Liver (tissue), 9 donors: Measurements from ENCODE around the gene TMEM44. TPM values are rescaled to one million over a fixed set of nuclear protein-coding genes. Genes with fewer than 3 reads are reported as not detected.

Experiments used
- DNase-seq: peaks from one replicate; pipeline ENCODE4 v3.0.0-alpha.2; 2017; ENCODE audit warnings: low spot score
- H3K27ac ChIP-seq, 2 donors: one replicate each; pipeline ENCODE4 v1.7.0; 2013; ENCODE audit warnings: inconsistent platforms in 2 of 2, low read length in 2 of 2, control low read depth in 1 of 2, low read depth in 1 of 2, mild to moderate bottlenecking in 1 of 2
- H3K27me3 ChIP-seq, 4 donors: one replicate each; pipeline versions ENCODE4 v1.6.1 to v1.7.0; 2013; ENCODE audit warnings: low read length in 3 of 4, inconsistent platforms in 1 of 4, mild to moderate bottlenecking in 1 of 4, moderate library complexity in 1 of 4; ENCODE audit not compliant: control insufficient read depth in 4 of 4, insufficient read depth in 4 of 4
- H3K36me3 ChIP-seq, 4 donors: one replicate each; pipeline versions ENCODE4 v1.6.1 to v1.7.0; 2013; ENCODE audit warnings: low read length in 3 of 4, mild to moderate bottlenecking in 3 of 4, low read depth in 1 of 4, moderate library complexity in 1 of 4; ENCODE audit not compliant: control insufficient read depth in 4 of 4, insufficient read depth in 3 of 4
- H3K4me1 ChIP-seq, 4 donors: one replicate each; pipeline versions ENCODE4 v1.6.1 to v1.7.0; 2013; ENCODE audit warnings: low read length in 3 of 4, mild to moderate bottlenecking in 3 of 4, moderate library complexity in 1 of 4; ENCODE audit not compliant: control insufficient read depth in 4 of 4, insufficient read depth in 4 of 4
- H3K4me3 ChIP-seq, 3 donors: one replicate each; pipeline versions ENCODE4 v1.6.1 to v1.7.0; 2013; ENCODE audit warnings: low read length in 3 of 3, control low read depth in 1 of 3, low read depth in 1 of 3, mild to moderate bottlenecking in 1 of 3
- H3K9ac ChIP-seq, 2 donors: one replicate each; pipeline ENCODE4 v1.7.0; 2013; ENCODE audit warnings: low read length in 2 of 2, mild to moderate bottlenecking in 2 of 2, moderate library complexity in 2 of 2, control low read depth in 1 of 2, low read depth in 1 of 2
- H3K9me3 ChIP-seq, 4 donors: one replicate each; pipeline versions ENCODE4 v1.6.1 to v1.7.0; 2013; ENCODE audit warnings: low read length in 3 of 4; ENCODE audit not compliant: control insufficient read depth in 4 of 4
- FOXA2 ChIP-seq: IDR thresholded peaks from 2 replicates; pipeline ENCODE4 v1.6.1; 2016; ENCODE audit warnings: antibody characterized with exemption
- GABPA ChIP-seq, 2 donors: IDR thresholded peaks in 1 of 2; conservative IDR thresholded peaks in 1 of 2; 2 replicates each; pipeline ENCODE4 v1.6.1; 2016; ENCODE audit warnings: antibody characterized with exemption in 2 of 2, mild to moderate bottlenecking in 1 of 2, moderate library complexity in 1 of 2
- HNF4A ChIP-seq, 2 donors: conservative IDR thresholded peaks; 2 replicates each; pipeline ENCODE4 v1.6.1; 2016; ENCODE audit warnings: antibody characterized with exemption in 2 of 2, mild to moderate bottlenecking in 2 of 2
- HNF4G ChIP-seq: IDR thresholded peaks from 2 replicates; pipeline ENCODE4 v1.6.1; 2016; ENCODE audit warnings: antibody characterized with exemption
- JUND ChIP-seq, 2 donors: IDR thresholded peaks; 2 replicates each; pipeline ENCODE4 v1.6.1; 2016; ENCODE audit warnings: antibody characterized with exemption in 2 of 2
- NR2F2 ChIP-seq: IDR thresholded peaks from 2 replicates; pipeline ENCODE4 v1.6.1; 2016; ENCODE audit warnings: antibody characterized with exemption
- RAD21 ChIP-seq, 2 donors: IDR thresholded peaks; 2 replicates each; pipeline ENCODE4 v1.6.1; 2016; ENCODE audit warnings: antibody characterized with exemption in 2 of 2, mild to moderate bottlenecking in 2 of 2
- RXRA ChIP-seq, 2 donors: IDR thresholded peaks; 2 replicates each; pipeline ENCODE4 v1.6.1; 2017 to 2018; ENCODE audit warnings: antibody characterized with exemption in 2 of 2, mild to moderate bottlenecking in 1 of 2
- SP1 ChIP-seq: IDR thresholded peaks from 2 replicates; pipeline ENCODE4 v1.6.1; 2018; ENCODE audit warnings: antibody characterized with exemption, mild to moderate bottlenecking
- TAF1 ChIP-seq: conservative IDR thresholded peaks from 2 replicates; pipeline ENCODE4 v1.6.1; 2016; ENCODE audit warnings: antibody characterized with exemption, mild to moderate bottlenecking
- WGBS: extraction: QIAGEN DNeasy Blood & Tissue Kit; methylation state at CpG from one replicate; pipeline ENCODE4 v1.1.7; 2013; 5-methylcytosine and 5-hydroxymethylcytosine counted together
- polyA plus RNA-seq, 2 donors: library from polyadenylated mRNA; stranded (reverse) in 1 of 2; unstranded in 1 of 2; fragments of 200-250 nt in 1 of 2; fragments of >200 nt in 1 of 2; fragmentation: Nextera tagmentation in 1 of 2; extraction: Ambion mirVana in 1 of 2; gene quantifications; one replicate each; pipeline versions ENCODE4 v1.2.1 to v1.2.3, GENCODE V29; 2013 to 2015
- total RNA-seq, 2 donors: library from RNA; depleted of rRNA; stranded (reverse); fragments of >200 nt; gene quantifications; one replicate each; pipeline ENCODE4 v1.2.3, GENCODE V29; 2014
- TF ChIP-seq, protein P1 (sequence below): fragments of 150-350 bp; IDR thresholded peaks from 2 replicates; pipeline ENCODE4 v1.5.1; 2017; ENCODE audit warnings: improper control_type of control experiment, low read depth, low read length; ENCODE audit not compliant: missing input control
- TF ChIP-seq, protein P2 (sequence below): IDR thresholded peaks from 2 replicates; pipeline ENCODE4 v1.6.1; 2016; ENCODE audit warnings: antibody characterized with exemption
- TF ChIP-seq, protein P3 (sequence below): IDR thresholded peaks from 2 replicates; pipeline ENCODE4 v1.6.1; 2016; ENCODE audit warnings: antibody characterized with exemption
- donor health status: healthy.
- donor health status: healthy.
- donor health status: healthy.
- donor health status: healthy.
- donor health status: healthy.

Gene TMEM44
- total and polyA plus RNA-seq, 4 donors: 1.8 to 5.0 (median 3.2) TPM

DNA sequence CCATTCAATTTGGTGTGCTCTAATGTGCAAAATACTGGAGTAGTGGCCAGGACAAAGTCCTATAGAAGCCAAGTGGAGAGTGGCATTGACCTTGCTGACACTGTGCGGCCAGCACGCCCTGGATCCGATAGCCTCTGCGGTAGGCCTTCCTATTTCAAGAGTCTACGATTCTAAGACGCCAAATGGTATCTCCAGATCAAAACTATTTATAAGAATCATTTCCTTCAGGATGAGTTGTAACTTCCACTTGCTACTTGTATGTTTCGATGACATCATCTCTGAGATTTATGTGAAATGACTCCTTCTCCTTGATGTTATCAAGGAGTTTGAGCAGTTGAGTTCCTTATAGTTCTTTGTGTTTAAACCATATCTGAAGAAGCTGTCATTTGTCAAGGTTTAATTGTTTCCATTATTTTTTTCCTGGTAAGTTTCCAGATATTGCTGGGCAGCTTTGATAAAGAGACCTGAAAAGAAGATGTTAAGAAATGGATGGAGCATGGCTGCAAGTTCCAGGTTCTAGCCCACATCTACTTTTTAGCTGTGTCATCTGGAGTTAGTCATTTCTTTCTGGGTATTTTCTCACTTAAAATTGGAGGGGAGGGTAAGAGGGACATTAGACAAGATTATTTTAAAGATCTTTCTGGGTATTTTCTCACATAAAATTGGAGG lies 71.8 kb downstream of the TMEM44 start:
- Histone ChIP-seq H3K4me1 (peaks cover 6 to 25% (median 20%) of the 10 kb centered on the region in 4 donors), H3K27ac (no peak overlapping the region), H3K36me3 (no peaks in the 10 kb centered on the region), H3K27me3 (no peaks in the 10 kb centered on the region), H3K9ac (no peak overlapping the region), H3K4me3 (no peak overlapping the region), H3K9me3 (no peaks in the 10 kb centered on the region)
- WGBS: 39% methylated on average over 7 of the region's 7 CpGs
- TF ChIP-seq NR2F2: peak; percentile 89
- TF ChIP-seq, protein P1, sequence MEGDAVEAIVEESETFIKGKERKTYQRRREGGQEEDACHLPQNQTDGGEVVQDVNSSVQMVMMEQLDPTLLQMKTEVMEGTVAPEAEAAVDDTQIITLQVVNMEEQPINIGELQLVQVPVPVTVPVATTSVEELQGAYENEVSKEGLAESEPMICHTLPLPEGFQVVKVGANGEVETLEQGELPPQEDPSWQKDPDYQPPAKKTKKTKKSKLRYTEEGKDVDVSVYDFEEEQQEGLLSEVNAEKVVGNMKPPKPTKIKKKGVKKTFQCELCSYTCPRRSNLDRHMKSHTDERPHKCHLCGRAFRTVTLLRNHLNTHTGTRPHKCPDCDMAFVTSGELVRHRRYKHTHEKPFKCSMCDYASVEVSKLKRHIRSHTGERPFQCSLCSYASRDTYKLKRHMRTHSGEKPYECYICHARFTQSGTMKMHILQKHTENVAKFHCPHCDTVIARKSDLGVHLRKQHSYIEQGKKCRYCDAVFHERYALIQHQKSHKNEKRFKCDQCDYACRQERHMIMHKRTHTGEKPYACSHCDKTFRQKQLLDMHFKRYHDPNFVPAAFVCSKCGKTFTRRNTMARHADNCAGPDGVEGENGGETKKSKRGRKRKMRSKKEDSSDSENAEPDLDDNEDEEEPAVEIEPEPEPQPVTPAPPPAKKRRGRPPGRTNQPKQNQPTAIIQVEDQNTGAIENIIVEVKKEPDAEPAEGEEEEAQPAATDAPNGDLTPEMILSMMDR: no peak
- TF ChIP-seq SP1: peak; percentile 62
- TF ChIP-seq HNF4A (conservative IDR thresholded peaks at IDR 0.05): peak; percentile 82 to 83
- no peak for TF ChIP-seq GABPA (IDR thresholded peaks at IDR 0.05 in 1 of 2, conservative IDR thresholded peaks at IDR 0.05 in 1 of 2)
- peak in 1 of 2 donors; percentile 53 for TF ChIP-seq JUND (IDR thresholded peaks at IDR 0.05)
- peak; percentile 56 for TF ChIP-seq HNF4G
- peak; percentile 60 to 78 for TF ChIP-seq RXRA (IDR thresholded peaks at IDR 0.05)
- TF ChIP-seq TAF1: no peak
- peak; percentile 24 to 26 for TF ChIP-seq RAD21 (IDR thresholded peaks at IDR 0.05)
- TF ChIP-seq, protein P2, sequence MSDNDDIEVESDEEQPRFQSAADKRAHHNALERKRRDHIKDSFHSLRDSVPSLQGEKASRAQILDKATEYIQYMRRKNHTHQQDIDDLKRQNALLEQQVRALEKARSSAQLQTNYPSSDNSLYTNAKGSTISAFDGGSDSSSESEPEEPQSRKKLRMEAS: peak; percentile 51
- no peak for DNase-seq

DNA sequence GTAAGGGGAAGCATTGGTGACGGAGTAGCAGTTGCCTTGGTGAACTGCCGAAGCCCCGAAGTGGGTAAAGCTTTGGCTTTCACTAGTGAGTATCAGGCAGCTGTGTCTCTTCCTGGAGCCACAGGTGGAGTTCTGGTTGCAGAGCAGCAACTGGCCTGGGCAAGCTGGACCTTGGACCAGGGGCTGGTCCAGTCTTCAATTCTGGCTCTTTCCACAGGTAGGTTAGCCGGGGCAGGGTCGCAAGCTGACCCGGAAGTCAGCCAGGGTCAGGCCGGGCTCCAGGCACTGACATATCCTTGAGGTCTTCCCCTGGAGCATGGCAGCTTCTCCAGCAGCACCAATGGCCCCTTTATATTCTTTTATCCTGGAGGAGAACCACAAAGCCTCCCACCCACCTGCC lies 73.2 kb downstream of the TMEM44 start:
- 55% methylated on average over 7 of the region's 7 CpGs for WGBS
- peak overlapping the region; percentile 33 to 55 for H3K27ac ChIP-seq
- TF ChIP-seq HNF4G (peak; percentile 89), NR2F2 (peak; percentile 47), GABPA (IDR thresholded peaks at IDR 0.05 in 1 of 2, conservative IDR thresholded peaks at IDR 0.05 in 1 of 2) (peak in 1 of 2 donors; percentile 57), SP1 (peak; percentile 92), FOXA2 (no peak), RAD21 (IDR thresholded peaks at IDR 0.05) (peak in 1 of 2 donors; percentile 69), HNF4A (conservative IDR thresholded peaks at IDR 0.05) (peak; percentile 95 to 98), RXRA (IDR thresholded peaks at IDR 0.05) (peak; percentile 79 to 85)
- TF ChIP-seq, protein P1: no peak
- TF ChIP-seq, protein P2: peak; percentile 26
- TF ChIP-seq, protein P3, sequence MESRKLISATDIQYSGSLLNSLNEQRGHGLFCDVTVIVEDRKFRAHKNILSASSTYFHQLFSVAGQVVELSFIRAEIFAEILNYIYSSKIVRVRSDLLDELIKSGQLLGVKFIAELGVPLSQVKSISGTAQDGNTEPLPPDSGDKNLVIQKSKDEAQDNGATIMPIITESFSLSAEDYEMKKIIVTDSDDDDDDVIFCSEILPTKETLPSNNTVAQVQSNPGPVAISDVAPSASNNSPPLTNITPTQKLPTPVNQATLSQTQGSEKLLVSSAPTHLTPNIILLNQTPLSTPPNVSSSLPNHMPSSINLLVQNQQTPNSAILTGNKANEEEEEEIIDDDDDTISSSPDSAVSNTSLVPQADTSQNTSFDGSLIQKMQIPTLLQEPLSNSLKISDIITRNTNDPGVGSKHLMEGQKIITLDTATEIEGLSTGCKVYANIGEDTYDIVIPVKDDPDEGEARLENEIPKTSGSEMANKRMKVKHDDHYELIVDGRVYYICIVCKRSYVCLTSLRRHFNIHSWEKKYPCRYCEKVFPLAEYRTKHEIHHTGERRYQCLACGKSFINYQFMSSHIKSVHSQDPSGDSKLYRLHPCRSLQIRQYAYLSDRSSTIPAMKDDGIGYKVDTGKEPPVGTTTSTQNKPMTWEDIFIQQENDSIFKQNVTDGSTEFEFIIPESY: no peak
- peaks cover 6 to 25% (median 20%) of the 10 kb centered on the region in 4 donors for H3K4me1 ChIP-seq
- H3K4me3 ChIP-seq: no peak overlapping the region
- no peak for DNase-seq
- no peaks in the 10 kb centered on the region for H3K36me3 ChIP-seq
- no peaks in the 10 kb centered on the region for H3K27me3 ChIP-seq
- no peaks in the 10 kb centered on the region for H3K9me3 ChIP-seq
- no peak overlapping the region for H3K9ac ChIP-seq
